GM19438 (cell line): ENCODE data around the gene WDHD1.
"Not testable (repeated sequence)": the region's sequence is repeated elsewhere in the genome, so short reads cannot be mapped to it uniquely, and the experiment has no call there.

ENCODE experiments used
- ATAC-seq: cut with Tn5 transposase; IDR thresholded peaks from one replicate; pipeline ENCODE4 v1.9.1; 2021; ENCODE audit warnings: low read depth; ENCODE audit not compliant: unreplicated experiment

The WDHD1 gene

GRCh38 chr14:55047301-55048053, 20.6 kb upstream of the WDHD1 start:
- no peak for ATAC-seq

- no peak for ATAC-seq
These were observed 18.2 kb upstream of the WDHD1 start for GRCh38 chr14:55045087-55045486.

DNA sequence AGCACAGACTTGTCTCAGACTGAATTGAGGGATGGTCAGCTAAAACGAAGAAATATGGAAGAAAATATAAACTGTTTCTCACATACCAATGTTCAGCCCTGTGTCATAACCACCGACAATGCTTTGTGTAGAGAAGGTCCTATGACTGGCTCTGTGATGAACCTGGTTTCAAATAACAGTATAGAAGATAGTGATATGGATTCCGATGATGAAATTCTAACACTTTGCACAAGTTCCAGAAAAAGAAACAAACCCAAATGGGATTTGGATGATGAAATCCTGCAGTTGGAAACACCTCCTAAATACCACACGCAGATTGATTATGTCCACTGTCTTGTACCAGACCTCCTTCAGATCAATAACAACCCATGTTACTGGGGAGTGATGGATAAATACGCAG, 16.6 kb upstream of the WDHD1 start:
- ATAC-seq = no peak

DNA sequence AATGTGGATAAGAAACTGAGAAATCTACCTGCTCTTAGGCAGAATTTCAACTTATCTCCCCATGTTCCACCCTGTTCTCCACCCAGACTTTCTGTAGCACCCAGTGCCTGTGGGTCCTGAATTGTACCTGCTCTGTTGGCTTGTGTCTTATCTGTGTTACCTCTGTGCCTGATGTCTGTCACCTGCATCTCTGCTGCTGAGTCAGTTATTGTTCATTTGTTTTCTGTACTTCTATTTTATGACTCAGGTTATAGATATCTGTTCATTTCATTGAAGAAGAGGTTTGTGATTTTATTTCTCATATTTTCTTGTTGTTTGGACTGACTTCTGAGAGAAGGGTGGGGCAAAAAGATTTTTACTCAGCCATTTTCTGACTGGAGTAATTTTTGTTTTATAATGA, 11.8 kb upstream of the WDHD1 start:
- ATAC-seq = no peak

GRCh38 chr14:55037995-55038394, 11.1 kb upstream of the WDHD1 start:
- not testable (repeated sequence) for ATAC-seq

DNA sequence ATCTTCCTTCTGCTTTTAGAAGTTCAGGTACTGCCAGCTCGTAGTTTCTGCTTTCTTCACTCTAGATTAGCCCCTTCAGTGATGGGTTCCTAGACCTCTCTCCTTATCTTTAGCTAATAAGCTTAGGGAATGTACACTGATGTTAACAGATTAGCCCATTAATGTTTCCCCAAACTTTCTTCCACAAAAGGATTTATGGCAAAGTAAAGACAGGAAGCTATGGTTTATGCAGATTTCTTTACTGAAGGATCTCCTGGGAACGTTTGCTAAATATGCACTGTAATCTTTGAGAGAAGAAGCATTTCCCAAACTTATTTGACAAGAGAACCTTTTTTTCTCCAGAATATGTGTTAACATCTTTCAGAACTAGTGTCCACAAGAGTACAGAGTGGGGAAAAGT, 4.3 kb upstream of the WDHD1 start:
- no peak for ATAC-seq

- no peak for ATAC-seq
These were observed 1.6 kb upstream of the WDHD1 start for GRCh38 chr14:55028476-55028875.

DNA sequence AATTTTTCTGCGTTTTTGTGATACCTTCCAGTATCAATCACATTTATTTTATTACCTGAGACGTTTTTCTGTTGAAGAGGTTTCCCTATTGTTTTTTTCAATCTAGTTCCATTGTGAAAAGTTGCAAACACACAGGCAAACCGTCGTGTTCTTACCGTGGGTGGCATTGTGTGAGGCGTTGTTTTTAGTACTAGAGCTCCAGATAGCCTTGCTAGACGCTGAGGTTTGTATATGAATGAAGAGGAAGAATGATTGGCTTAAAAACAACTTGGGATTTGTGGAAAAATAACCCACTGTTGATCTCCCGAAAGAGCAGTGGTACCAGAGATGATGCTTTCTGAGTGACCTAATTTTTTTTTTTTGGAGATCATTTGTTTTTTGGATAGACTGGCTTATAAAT, 1.2 kb upstream of the WDHD1 start:
- ATAC-seq = no peak

DNA sequence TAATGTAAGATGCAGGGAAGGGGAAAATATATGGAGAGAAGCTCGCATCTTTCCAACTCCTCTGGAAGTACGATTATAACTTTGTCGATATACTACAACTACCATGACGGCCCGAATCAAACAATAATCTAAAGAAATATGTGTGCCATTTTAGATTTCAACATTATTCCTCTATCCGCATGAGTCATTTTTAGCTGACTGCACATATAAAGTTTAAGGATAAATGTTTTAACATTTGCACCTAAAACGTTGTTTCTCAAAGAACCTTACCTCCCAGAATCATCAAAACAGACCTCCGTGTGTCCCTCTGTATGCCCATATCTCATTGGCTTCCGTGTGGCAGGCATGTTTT, 482 bp downstream of the WDHD1 start:
- no peak for ATAC-seq

GRCh38 chr14:55025948-55026347, 951 bp downstream of the WDHD1 start:
- no peak for ATAC-seq

- not testable (repeated sequence) for ATAC-seq
These were observed 2.5 kb downstream of the WDHD1 start for GRCh38 chr14:55024365-55024764.

DNA sequence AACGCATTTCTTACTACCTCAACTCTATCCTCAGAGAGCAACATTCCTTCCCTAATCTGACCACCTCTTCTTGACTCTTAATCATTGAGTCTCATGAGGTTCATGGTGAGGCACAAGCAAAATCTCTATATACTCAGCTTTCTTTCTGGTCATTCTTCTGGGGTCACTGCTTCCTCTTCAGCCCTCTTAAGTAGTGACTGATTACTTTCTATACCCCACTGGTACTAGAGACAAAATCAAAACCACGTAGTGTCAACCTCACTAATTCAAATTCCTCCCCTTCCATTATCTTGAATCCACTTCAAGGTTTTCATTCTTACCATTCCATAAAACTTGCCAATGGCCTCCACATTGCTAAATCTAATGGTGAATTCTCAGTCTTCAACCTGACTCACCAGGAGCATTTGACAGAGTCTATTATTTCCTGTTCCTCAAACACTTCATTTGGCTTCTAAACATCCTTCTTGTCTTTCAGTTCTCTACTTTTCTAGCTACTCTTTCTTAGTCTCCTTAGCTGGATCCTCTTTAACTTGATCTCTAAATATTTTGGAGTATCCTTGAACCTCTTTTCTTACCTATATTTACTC, 6.8 kb downstream of the WDHD1 start:
- ATAC-seq = no peak

- ATAC-seq = no peak
These were observed 11.9 kb downstream of the WDHD1 start for GRCh38 chr14:55015006-55015405.

- no peak for ATAC-seq
These were observed 21.8 kb downstream of the WDHD1 start for GRCh38 chr14:55005071-55005470.

DNA sequence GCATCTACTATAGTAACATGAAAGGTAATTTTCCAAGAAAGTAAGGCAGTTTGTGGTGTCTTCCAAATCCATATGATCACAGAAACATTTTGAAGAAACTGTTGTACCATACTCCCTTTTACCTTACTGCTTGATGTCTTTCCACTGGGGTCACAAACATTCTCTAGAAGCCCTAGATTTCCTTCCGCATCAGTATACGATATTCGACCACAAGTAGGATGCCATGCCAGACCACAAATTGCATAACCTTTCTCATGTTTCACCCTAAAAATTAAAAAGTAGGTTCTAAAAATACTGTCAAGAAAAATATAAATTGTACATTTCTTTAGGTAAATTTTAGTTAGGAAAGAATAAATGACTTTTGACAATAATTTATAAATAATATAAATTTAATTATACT, 26.5 kb downstream of the WDHD1 start:
- no peak for ATAC-seq

DNA sequence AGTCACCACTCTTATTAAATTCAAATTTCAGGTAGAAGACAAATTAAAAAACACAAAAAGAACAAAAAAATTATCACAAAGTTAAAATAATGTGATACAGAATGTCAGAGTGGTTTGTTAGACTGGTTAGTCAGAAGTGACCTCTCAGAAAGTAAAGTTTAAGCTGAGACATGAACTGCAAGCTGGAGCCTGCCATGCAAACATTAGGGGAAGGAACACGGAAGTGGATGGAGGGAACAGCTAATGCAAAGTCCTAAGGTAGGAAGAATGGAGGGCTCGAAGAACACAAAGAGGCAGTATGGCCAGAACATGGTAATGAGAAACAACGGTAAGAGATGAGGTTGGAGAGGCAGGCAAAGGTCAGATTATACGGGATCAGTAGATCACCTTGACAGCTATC, 41.7 kb downstream of the WDHD1 start:
- no peak for ATAC-seq

- no peak for ATAC-seq
These were observed 45.2 kb downstream of the WDHD1 start for GRCh38 chr14:54981698-54982097.

DNA sequence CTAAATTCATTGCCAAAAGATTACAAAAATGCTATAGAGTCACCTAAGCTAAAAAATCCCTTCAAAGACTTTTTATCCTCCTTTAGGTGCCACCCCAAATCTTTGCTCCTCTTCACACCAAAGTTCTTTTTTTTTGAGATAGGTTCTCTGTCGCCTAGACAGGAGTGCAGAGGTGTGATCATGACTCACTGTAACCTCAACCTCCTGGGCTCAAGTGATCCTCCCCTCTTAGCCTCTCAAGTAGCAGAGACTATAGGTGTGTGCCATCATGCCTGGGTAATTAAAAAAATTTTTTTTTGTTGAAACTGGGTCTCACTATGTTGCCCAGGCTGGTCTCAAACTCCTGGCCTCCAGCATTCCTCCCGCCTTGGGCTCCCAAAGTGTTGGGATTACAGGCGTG, 47.9 kb downstream of the WDHD1 start:
- no peak for ATAC-seq

DNA sequence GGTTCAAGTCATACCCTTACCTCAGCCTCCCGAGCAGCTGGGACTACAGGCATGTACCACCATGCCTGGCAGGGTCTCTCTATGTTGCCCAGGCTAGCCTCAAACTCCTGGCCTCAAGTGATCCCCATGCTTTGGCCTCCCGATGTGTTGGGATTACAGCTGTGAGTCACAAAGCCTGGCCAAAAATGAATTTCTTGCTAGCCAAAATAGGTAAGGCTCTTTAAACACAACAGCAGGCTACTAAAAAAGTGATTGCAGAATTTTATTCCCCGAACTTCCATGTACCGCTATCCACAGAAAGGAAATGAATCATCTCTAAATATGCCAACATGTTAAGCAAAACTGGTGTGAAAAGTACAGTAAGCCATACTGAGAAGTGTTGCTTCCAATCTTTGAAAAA, 50.6 kb downstream of the WDHD1 start:
- ATAC-seq = no peak

GRCh38 chr14:54975856-54976255, 51.0 kb downstream of the WDHD1 start:
- ATAC-seq = no peak

DNA sequence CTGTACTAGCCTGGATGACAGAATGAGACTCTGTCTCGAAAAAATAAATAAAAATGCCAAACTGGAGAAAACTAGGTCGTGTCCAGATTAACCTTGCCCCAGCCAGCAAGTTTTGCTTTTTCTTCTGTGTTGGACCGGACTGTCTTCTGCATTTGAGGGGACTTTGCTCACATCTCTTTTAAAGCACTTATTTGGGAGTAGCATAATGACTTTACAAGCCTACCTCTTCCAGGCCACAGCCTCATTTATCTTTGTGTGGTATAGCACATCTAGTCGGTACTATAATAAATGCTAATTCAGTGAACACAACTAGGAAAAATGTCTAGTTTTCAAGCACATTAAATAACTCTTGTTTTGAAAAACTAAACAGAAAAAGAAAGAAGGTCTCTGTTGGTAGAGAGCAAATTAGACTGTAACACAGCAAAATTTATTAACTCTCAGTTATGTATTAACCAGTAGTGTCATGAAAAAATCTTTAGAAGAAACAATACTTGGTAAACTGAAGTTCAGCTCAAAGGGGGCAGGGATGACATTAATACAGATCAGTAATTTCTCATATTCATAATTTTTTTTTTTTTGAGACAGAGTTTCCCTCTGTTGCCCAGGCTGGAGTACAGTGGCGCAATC, 52.0 kb downstream of the WDHD1 start:
- no peak for ATAC-seq

DNA sequence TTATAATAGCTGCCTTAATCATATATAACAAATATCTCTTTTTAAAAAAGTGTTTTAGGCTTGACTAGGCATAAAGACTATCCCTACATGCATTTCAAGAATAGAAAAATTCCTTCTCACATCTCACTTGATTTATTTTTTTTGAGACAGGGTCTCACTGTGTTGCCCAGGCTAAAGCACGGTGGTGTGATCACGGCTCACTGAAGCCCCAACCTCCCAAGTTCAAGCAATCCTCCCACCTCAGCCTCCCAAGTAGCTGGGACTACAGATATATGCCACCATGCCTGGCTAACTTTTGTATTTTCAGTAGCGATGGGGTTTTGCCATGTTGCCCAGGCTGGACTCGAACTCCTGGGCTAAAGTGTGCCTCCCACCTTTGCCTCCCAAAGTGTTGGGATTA, 59.4 kb downstream of the WDHD1 start:
- no peak for ATAC-seq
